Osteoblast (primary cell): Measurements from ENCODE around the gene ONECUT2. TPM values are rescaled to one million over a fixed set of nuclear protein-coding genes. Genes with fewer than 3 reads are reported as not detected.

Experiments used
- DNase-seq: peaks from one replicate; pipeline ENCODE4 v3.0.0; 2011; ENCODE audit warnings: low spot score, mixed read lengths; ENCODE audit not compliant: insufficient read length; ENCODE audit errors: missing footprints
- H2AFZ ChIP-seq: 2 replicates; pipeline ENCODE4 v1.6.0; 2011; ENCODE audit warnings: mild to moderate bottlenecking, low read length
- H3K27ac ChIP-seq: 2 replicates; pipeline ENCODE4 v1.5.1; 2011; ENCODE audit warnings: mild to moderate bottlenecking, low read depth, low read length, moderate library complexity
- H3K27me3 ChIP-seq: 2 replicates; pipeline ENCODE4 v1.6.0; 2012; ENCODE audit warnings: mild to moderate bottlenecking, control low read depth, inconsistent platforms, low read length, moderate library complexity; ENCODE audit not compliant: insufficient read depth
- H3K36me3 ChIP-seq: 2 replicates; pipeline ENCODE4 v1.5.1; 2011; ENCODE audit warnings: mild to moderate bottlenecking, low read length, control low read depth, moderate library complexity; ENCODE audit not compliant: insufficient read depth
- H3K4me1 ChIP-seq: 2 replicates; pipeline ENCODE4 v1.5.1; 2011; ENCODE audit warnings: mild to moderate bottlenecking, low read length, control low read depth, moderate library complexity; ENCODE audit not compliant: insufficient read depth
- H3K4me2 ChIP-seq: 2 replicates; pipeline ENCODE4 v1.6.0; 2011; ENCODE audit warnings: mild to moderate bottlenecking, low read length; ENCODE audit not compliant: insufficient read depth
- H3K4me3 ChIP-seq: fragments of 200-600 bp; sonication (generic); 3 replicates; pipeline ENCODE4 v1.5.1; 2012; ENCODE audit warnings: mild to moderate bottlenecking, low read length, inconsistent platforms; ENCODE audit not compliant: insufficient read depth
- H3K79me2 ChIP-seq: 2 replicates; pipeline ENCODE4 v1.6.0; 2012; ENCODE audit warnings: mild to moderate bottlenecking, low read length, control low read depth, inconsistent platforms; ENCODE audit not compliant: insufficient read depth
- H3K9me3 ChIP-seq: 2 replicates; pipeline ENCODE4 v1.5.1; 2011; ENCODE audit warnings: low read depth, low read length, control low read depth
- H4K20me1 ChIP-seq: 2 replicates; pipeline ENCODE4 v1.6.0; 2012; ENCODE audit warnings: mild to moderate bottlenecking, low read length, control low read depth; ENCODE audit not compliant: insufficient read depth
- total RNA-seq: library from RNA; depleted of rRNA; stranded (reverse); fragments of >200 nt; gene quantifications from 2 replicates; pipeline ENCODE4 v1.2.3, GENCODE V29; 2012
- TF ChIP-seq, protein P1 (sequence below): IDR thresholded peaks from 2 replicates; pipeline ENCODE4 v1.5.1; 2011; ENCODE audit warnings: mild to moderate bottlenecking, low read depth, low read length, moderate library complexity; ENCODE audit errors: extremely low read depth

ONECUT2 gene
- total RNA-seq, 1 donor: under 0.01 TPM

DNA sequence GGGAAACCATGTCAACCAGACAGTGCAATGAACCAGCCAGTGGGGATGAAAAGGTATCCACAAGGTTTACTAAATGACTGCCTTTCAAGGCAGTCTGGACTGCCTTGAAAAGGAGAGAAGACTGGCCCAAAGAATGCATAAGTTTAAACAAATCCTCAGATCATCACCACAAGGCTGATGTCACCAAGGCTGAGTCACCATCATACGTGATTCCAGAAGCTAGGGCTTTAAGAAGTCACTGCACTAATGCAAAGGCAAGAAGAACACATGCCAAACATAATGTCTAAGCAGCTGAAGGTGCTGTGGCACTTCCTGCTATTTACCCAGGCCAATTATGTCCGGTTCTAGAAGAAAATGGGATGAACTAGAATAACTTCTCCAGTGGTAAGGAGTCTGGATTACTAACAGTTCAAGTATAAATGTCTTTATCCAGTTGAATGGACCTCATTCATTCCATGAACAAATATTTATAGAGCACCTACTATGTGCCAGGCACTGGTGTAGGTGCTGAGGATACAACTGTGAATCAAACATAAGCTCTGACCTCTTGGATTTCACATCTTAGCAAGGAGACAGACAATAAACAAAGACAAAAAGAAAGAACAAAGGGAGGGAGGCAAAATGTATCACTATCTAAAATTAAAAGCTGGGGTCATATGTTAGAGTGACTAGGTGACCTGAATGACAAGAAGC lies 37.6 kb upstream of the ONECUT2 start:
- Histone ChIP-seq H3K9me3 (no peaks in the 10 kb centered on the region), H4K20me1 (no peaks in the 10 kb centered on the region), H3K27ac (no peak overlapping the region), H3K4me3 (no peak overlapping the region), H3K4me1 (no peaks in the 10 kb centered on the region), H3K36me3 (no peaks in the 10 kb centered on the region), H2AFZ (no peak overlapping the region), H3K27me3 (no peaks in the 10 kb centered on the region), H3K4me2 (no peak overlapping the region), H3K79me2 (no peaks in the 10 kb centered on the region)
- DNase-seq: no peak
- TF ChIP-seq, protein P1, sequence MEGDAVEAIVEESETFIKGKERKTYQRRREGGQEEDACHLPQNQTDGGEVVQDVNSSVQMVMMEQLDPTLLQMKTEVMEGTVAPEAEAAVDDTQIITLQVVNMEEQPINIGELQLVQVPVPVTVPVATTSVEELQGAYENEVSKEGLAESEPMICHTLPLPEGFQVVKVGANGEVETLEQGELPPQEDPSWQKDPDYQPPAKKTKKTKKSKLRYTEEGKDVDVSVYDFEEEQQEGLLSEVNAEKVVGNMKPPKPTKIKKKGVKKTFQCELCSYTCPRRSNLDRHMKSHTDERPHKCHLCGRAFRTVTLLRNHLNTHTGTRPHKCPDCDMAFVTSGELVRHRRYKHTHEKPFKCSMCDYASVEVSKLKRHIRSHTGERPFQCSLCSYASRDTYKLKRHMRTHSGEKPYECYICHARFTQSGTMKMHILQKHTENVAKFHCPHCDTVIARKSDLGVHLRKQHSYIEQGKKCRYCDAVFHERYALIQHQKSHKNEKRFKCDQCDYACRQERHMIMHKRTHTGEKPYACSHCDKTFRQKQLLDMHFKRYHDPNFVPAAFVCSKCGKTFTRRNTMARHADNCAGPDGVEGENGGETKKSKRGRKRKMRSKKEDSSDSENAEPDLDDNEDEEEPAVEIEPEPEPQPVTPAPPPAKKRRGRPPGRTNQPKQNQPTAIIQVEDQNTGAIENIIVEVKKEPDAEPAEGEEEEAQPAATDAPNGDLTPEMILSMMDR: no peak

DNA sequence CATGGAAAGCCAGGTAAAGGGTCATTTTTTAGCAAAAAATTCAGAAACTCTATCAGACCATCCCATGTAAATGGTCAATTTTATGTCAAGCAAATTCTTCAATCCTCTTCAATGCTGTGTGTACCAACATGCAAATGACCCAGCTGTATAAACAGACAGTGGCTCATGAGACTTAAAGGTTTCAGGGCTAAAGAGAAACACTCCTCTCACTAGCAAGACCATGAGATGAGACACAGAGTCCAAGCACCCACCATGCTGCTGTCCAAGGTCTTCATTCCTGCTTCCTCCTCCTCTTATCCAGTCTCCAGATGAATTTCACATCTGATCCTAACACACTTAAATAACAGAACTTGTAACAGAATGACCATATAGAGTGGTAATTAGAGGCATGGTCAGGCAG lies 30.8 kb upstream of the ONECUT2 start:
- TF ChIP-seq, protein P1: no peak
- Histone ChIP-seq H3K4me2 (no peak overlapping the region), H3K27ac (no peak overlapping the region), H3K9me3 (no peaks in the 10 kb centered on the region), H3K4me3 (no peak overlapping the region), H3K4me1 (no peaks in the 10 kb centered on the region), H2AFZ (no peak overlapping the region), H3K36me3 (no peaks in the 10 kb centered on the region), H4K20me1 (no peaks in the 10 kb centered on the region), H3K27me3 (no peaks in the 10 kb centered on the region), H3K79me2 (no peaks in the 10 kb centered on the region)
- DNase-seq: no peak

DNA sequence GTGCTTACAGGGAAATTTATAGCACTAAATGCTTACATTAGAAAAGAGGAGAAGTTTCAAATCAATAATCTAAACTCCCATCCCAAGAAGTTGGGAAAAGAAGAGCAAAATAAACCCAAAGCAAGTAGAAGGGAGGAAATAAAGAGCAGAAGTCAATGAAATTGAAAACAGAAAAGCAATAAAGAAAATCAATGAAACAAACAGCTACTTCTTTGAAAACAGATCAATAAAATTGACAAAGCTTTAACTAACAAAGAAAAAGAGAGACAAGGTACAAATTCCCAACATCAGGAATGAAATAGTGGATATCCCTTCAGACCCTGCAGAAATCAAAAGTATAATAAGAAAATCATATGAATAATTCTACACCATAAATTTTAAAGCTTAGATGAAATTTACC lies 25.5 kb upstream of the ONECUT2 start:
- no peaks in the 10 kb centered on the region for H3K27me3 ChIP-seq

DNA sequence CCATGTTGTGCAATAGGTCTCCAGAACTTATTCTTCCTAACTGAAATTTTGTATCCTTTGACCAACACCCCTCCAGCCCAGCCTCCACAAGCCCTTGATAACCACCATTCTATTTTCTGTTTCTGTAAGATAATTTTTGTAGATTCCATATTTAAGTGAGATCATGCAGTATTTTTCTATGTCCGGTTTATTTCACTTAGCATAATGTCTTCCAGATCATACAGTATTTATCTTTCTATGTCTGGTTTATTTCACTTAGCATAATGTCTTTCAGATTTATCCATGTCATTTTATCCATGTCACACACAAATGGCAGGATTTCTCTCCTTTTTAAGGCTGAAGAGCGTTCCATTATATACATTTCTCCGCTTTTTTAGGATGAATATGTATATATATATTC lies 24.4 kb upstream of the ONECUT2 start:
- DNase-seq: no peak
- Histone ChIP-seq H3K27ac (no peak overlapping the region), H3K36me3 (no peaks in the 10 kb centered on the region), H4K20me1 (no peaks in the 10 kb centered on the region), H3K4me1 (no peaks in the 10 kb centered on the region), H2AFZ (no peak overlapping the region), H3K79me2 (no peaks in the 10 kb centered on the region), H3K4me2 (no peak overlapping the region), H3K9me3 (no peaks in the 10 kb centered on the region), H3K4me3 (no peak overlapping the region), H3K27me3 (no peaks in the 10 kb centered on the region)
- TF ChIP-seq, protein P1: no peak

More for the DNA sequence above, 25.5 kb upstream of the ONECUT2 start:
- no peak overlapping the region for H3K4me3 ChIP-seq
- H3K27ac ChIP-seq: no peak overlapping the region
- no peak for DNase-seq
- H3K4me1 ChIP-seq: no peaks in the 10 kb centered on the region
- H3K9me3 ChIP-seq: no peaks in the 10 kb centered on the region
- no peaks in the 10 kb centered on the region for H3K36me3 ChIP-seq
- no peaks in the 10 kb centered on the region for H4K20me1 ChIP-seq
- no peak overlapping the region for H2AFZ ChIP-seq
- H3K4me2 ChIP-seq: no peak overlapping the region
- TF ChIP-seq, protein P1: no peak
- H3K79me2 ChIP-seq: no peaks in the 10 kb centered on the region
